ENCODE results near the gene HLX. TPM values are rescaled to one million over a fixed set of nuclear protein-coding genes. Genes with fewer than 3 reads are reported as not detected.
A peak's percentile ranks its signal among the peaks of the same experiment; 100 is the strongest.

Gene HLX
- total RNA-seq, 1 donor from 2014 or later = 7.4 TPM

DNA sequence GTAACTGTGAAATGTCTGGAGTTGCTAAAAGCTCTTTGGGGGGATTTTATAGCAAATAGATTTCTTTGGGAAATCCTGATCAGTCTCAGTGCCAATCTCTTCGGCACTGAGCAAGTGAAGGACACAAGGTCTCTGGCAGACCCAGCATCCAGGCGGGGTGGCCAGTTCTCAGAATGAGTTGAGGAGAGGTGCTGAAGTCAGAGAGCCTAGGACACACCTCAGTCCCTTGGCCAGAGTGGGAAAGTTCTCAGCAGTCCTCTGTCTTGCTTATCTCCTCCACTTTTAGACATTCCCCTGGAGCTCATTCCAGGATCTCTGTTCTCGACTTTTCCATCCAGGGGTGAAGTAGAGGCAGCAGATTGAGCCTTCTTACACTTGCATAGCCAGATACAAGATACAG is 6.7 kb downstream of the HLX start:
- peaks cover 0 to 19% of the 10 kb centered on the region in 2 donors for H3K36me3 ChIP-seq
- intact Hi-C loops (cut with DNase I) = loop anchor here (10.0 kb wide), 2 partner anchors 319 to 859 kb away; partner anchors contain the start of gene DUSP10
- DNase-seq (ENCODE audit: extremely low spot score in 2 of 2) = peak in 1 of 2 donors; percentile 80

DNA sequence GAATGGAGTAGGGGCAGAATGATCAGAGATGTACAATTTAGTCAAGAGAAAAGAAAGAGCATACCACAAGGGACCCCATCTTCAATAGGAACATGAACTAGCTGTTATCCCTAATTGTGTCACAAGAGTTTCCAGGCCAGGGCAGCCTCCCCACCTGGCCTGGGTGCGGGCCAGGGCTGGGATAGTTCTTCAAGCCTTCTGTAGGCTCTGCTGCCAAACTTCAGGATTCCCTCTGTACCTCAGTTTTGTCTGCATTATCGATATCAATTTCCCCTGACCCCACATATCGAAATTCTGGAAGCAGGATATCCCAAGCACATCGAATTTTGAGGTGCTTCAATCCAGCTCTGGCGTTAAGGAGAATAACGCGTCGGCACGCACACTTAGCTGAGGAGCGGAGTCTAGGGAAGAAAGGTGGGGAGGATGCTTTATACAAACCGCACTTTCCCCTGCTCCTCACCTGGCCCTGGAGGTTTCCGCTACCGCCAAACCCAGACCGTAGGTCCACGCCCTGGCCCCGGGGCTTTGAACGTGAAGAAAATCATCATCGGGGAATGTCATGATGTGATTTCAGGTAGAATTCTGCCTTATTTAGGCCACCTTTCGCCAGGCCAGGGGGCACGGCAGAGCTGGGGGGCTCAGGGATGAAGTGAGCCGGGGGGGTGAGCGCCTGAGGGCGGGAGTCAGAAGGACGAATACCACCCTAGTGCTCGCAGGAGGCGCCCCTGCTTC is 7.4 kb downstream of the HLX start:
- intact Hi-C loops (cut with DNase I) = loop anchor here (10.0 kb wide), 2 partner anchors 318 to 858 kb away; partner anchors contain the start of gene DUSP10
- H3K36me3 ChIP-seq = peaks cover 0 to 19% of the 10 kb centered on the region in 2 donors
- DNase-seq (ENCODE audit: extremely low spot score in 2 of 2) = peak in 1 of 2 donors; percentile 60
- H3K27me3 ChIP-seq = peaks cover 8% of the 10 kb centered on the region
- H3K4me3 ChIP-seq = no peak overlapping the region
- TF ChIP-seq POLR2AphosphoS5 (IDR thresholded peaks at IDR 0.05; ENCODE audit: insufficient read depth in 1 of 2, low read depth in 1 of 2) = no peak
- TF ChIP-seq, protein P1, sequence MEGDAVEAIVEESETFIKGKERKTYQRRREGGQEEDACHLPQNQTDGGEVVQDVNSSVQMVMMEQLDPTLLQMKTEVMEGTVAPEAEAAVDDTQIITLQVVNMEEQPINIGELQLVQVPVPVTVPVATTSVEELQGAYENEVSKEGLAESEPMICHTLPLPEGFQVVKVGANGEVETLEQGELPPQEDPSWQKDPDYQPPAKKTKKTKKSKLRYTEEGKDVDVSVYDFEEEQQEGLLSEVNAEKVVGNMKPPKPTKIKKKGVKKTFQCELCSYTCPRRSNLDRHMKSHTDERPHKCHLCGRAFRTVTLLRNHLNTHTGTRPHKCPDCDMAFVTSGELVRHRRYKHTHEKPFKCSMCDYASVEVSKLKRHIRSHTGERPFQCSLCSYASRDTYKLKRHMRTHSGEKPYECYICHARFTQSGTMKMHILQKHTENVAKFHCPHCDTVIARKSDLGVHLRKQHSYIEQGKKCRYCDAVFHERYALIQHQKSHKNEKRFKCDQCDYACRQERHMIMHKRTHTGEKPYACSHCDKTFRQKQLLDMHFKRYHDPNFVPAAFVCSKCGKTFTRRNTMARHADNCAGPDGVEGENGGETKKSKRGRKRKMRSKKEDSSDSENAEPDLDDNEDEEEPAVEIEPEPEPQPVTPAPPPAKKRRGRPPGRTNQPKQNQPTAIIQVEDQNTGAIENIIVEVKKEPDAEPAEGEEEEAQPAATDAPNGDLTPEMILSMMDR (IDR thresholded peaks at IDR 0.05) = no peak
- no peak for TF ChIP-seq POLR2A (IDR thresholded peaks at IDR 0.05)
- no peak overlapping the region for H3K27ac ChIP-seq
- H3K4me1 ChIP-seq = peaks cover 10% of the 10 kb centered on the region
- H3K9me3 ChIP-seq = no peaks in the 10 kb centered on the region

More for the DNA sequence above, 6.7 kb downstream of the HLX start:
- Histone ChIP-seq H3K4me1 (peaks cover 14% of the 10 kb centered on the region), H3K27me3 (peaks cover 5% of the 10 kb centered on the region), H3K4me3 (no peak overlapping the region), H3K27ac (no peak overlapping the region), H3K9me3 (no peaks in the 10 kb centered on the region)
- no peak for TF ChIP-seq POLR2AphosphoS5 (IDR thresholded peaks at IDR 0.05; ENCODE audit: insufficient read depth in 1 of 2, low read depth in 1 of 2)
- TF ChIP-seq, protein P1 (IDR thresholded peaks at IDR 0.05) = no peak
- TF ChIP-seq POLR2A (IDR thresholded peaks at IDR 0.05) = no peak

DNA sequence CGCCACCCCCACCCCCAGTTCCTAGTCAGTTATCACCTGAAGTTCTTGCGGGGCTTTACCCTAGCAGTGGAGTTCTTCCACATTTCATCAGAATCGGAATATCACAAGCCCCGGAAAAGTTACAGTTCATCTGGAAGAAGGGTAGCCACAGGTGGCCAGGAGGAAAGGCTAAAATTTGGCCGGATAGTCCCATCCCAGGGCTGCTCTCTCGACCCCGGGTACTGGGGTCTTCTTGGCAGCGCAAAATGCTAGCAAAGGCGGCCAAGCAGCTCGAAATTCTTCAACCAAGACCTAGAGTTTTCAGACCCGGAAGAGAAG is 7.9 kb downstream of the HLX start:
- intact Hi-C loops (cut with DNase I) = loop anchor here (10.0 kb wide), 2 partner anchors 318 to 858 kb away; partner anchors contain the start of gene DUSP10
- DNase-seq (ENCODE audit: extremely low spot score in 2 of 2) = peak in 1 of 2 donors; percentile 82
- Histone ChIP-seq H3K36me3 (peaks cover 0 to 19% of the 10 kb centered on the region in 2 donors), H3K9me3 (no peaks in the 10 kb centered on the region), H3K27ac (no peak overlapping the region), H3K27me3 (peaks cover 8% of the 10 kb centered on the region), H3K4me1 (peaks cover 10% of the 10 kb centered on the region), H3K4me3 (no peak overlapping the region)
- TF ChIP-seq POLR2AphosphoS5 (IDR thresholded peaks at IDR 0.05; ENCODE audit: insufficient read depth in 1 of 2, low read depth in 1 of 2) = no peak

DNA sequence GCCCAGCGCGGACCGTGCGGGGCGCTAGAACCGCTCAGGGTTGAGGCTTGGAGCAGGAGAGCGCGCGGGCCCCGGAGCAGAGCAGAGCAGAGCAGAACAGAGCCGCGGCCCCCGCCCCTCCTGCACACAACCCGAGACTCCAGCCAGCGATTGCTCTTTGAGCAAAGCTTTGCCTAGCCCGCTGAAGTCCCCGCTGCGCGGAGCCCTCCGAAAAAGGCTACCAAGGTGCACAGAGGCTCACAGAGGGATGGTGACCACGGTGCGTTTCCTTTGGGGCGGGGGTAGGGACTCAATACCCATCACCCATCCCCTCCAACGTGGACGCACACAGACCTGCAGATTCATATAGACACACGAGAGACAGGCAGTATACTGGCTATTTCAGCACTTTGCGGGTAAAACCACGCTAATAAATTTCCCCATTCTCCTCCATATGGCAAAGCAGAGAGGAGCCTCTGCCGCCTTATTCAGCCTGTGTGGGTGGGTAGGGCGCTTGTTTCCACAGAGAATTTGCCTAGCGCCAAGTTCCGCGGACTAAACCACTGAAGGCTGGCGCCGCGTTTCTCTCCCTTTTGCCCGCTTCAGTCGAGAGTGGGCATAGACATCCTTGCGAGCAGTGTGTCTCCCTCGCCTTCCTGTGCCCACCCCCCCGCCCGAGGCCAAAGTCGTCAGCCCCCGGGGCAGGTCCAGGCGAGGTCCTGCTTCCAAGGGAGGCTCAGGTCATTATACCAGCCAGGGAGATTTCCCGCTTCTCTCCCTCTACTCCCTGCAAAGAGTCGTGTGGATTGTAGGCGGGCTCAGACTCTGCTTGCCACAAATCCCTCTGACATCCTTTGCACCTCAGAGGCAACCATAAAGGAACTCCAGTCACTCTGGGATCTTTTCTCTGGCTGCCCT is 8.5 kb downstream of the HLX start:
- peaks cover 10% of the 10 kb centered on the region for H3K4me1 ChIP-seq
- peaks cover 12% of the 10 kb centered on the region for H3K27me3 ChIP-seq
- no peak overlapping the region for H3K4me3 ChIP-seq
- TF ChIP-seq POLR2AphosphoS5 (IDR thresholded peaks at IDR 0.05; ENCODE audit: insufficient read depth in 1 of 2, low read depth in 1 of 2) = no peak
- TF ChIP-seq POLR2A (IDR thresholded peaks at IDR 0.05) = no peak
- TF ChIP-seq, protein P1 (IDR thresholded peaks at IDR 0.05) = no peak
- H3K36me3 ChIP-seq = peaks cover 0 to 19% of the 10 kb centered on the region in 2 donors
- H3K27ac ChIP-seq = no peak overlapping the region
- no peaks in the 10 kb centered on the region for H3K9me3 ChIP-seq
- intact Hi-C loops (cut with DNase I) = loop anchor here (10.0 kb wide), 2 partner anchors 317 to 857 kb away; partner anchors contain the start of gene DUSP10
- DNase-seq (ENCODE audit: extremely low spot score in 2 of 2) = peak in 1 of 2 donors; percentile 25

DNA sequence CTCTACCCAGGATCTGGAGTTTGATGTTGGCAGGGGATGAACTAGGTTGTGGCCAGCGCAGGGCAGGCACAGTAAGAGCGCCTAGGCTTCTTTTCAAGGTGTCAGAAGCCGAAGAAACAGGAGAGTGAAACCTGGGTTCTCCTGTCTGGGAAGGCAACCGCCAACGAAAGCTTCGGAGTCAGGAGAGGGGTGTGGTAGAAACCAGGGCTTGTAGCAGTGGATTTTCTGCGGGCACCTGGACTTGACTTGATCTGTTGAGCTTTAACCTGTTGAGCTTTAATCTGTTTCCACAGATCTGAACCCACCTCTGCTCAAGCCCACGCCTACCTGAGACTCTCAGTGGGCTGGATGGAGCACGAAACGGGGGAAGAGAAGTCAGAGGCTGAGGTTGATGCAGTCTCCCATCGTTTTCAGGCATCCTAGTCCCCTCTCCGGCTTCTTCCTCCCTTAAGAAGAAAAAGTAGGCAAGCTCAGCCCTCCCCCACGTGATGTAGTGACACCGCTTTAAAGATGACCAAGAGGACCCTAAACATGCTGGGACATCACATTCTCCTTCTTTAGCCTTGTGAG is 9.3 kb downstream of the HLX start:
- TF ChIP-seq POLR2AphosphoS5 (IDR thresholded peaks at IDR 0.05; ENCODE audit: insufficient read depth in 1 of 2, low read depth in 1 of 2) (no peak), POLR2A (IDR thresholded peaks at IDR 0.05) (no peak)
- TF ChIP-seq, protein P1 (IDR thresholded peaks at IDR 0.05) = no peak
- Histone ChIP-seq H3K4me3 (no peak overlapping the region), H3K36me3 (peaks cover 0 to 13% of the 10 kb centered on the region in 2 donors), H3K27ac (no peak overlapping the region), H3K4me1 (peaks cover 10% of the 10 kb centered on the region), H3K27me3 (peaks cover 13% of the 10 kb centered on the region), H3K9me3 (no peaks in the 10 kb centered on the region)
- intact Hi-C loops (cut with DNase I) = loop anchor here (10.0 kb wide), 2 partner anchors 316 to 856 kb away; partner anchors contain the start of gene DUSP10
- peak in 1 of 2 donors; percentile 80 for DNase-seq (ENCODE audit: extremely low spot score in 2 of 2)

All from vagina (tissue), 2 donors.